WTC11 (cell line): ENCODE results near the gene DYNLRB1. TPM values are rescaled to one million over a fixed set of nuclear protein-coding genes. Genes with fewer than 3 reads are reported as not detected.

Experiments used
- ATAC-seq: fragments of 200-7000 bp; cut with Tn5 transposase; 2 replicates; pipeline ENCODE4 v1.10.0; 2021; ENCODE audit warnings: mild to moderate bottlenecking, moderate library complexity
- CTCF ChIA-PET: fragments of 300-600 bp; sonication (Branson Sonifier 250); formaldehyde crosslinking; loops from one replicate; lab custom pipeline; 2021; ENCODE audit warnings: antibody characterized with exemption; lab: Charles Lee
- POLR2A ChIA-PET: fragments of 350-600 bp; sonication (Branson Sonifier 250); formaldehyde crosslinking; loops from one replicate; lab custom pipeline; 2021; ENCODE audit warnings: antibody characterized with exemption; lab: Charles Lee
- DNase-seq: peaks from one replicate; pipeline ENCODE4 v3.0.0; 2021; ENCODE audit warnings: low spot score
- H3K27ac Mint-ChIP-seq: 2 replicates; pipeline ENCODE4 v1.8.0; 2021; ENCODE audit warnings: mixed read lengths
- H3K27me3 Mint-ChIP-seq: 2 replicates; pipeline ENCODE4 v1.8.0; 2021; ENCODE audit warnings: low read depth, mild to moderate bottlenecking, moderate library complexity, mixed read lengths
- H3K36me3 Mint-ChIP-seq: 2 replicates; pipeline ENCODE4 v1.8.0; 2021; ENCODE audit warnings: mixed read lengths
- H3K4me1 Mint-ChIP-seq: 2 replicates; pipeline ENCODE4 v1.8.0; 2022; ENCODE audit warnings: mixed read lengths
- H3K4me3 Mint-ChIP-seq: 2 replicates; pipeline ENCODE4 v1.8.0; 2021; ENCODE audit warnings: mild to moderate bottlenecking, moderate library complexity, mixed read lengths
- H3K9me3 Mint-ChIP-seq: 2 replicates; pipeline ENCODE4 v1.8.0; 2021; ENCODE audit warnings: mixed read lengths
- AFF4 ChIP-seq: sonication (generic); formaldehyde crosslinking; IDR thresholded peaks from 2 replicates; pipeline ENCODE4 v1.8.1; 2023; ENCODE audit warnings: mild to moderate bottlenecking, missing genetic modification reagents, borderline replicate concordance
- AR ChIP-seq: fragments of 250-450 bp; sonication (Bioruptor Pico); IDR thresholded peaks from 2 replicates; pipeline ENCODE4 v1.9.0; 2021; ENCODE audit warnings: mild to moderate bottlenecking
- ATF1 ChIP-seq: sonication (generic); formaldehyde crosslinking; IDR thresholded peaks from 2 replicates; pipeline ENCODE4 v1.8.1; 2023; ENCODE audit warnings: mild to moderate bottlenecking, moderate library complexity, missing genetic modification reagents
- CREM ChIP-seq: sonication (generic); formaldehyde crosslinking; IDR thresholded peaks from 2 replicates; pipeline ENCODE4 v1.8.1; 2022; ENCODE audit warnings: mild to moderate bottlenecking, missing genetic modification reagents, moderate library complexity
- E2F1 ChIP-seq: sonication (generic); formaldehyde crosslinking; IDR thresholded peaks from 2 replicates; pipeline ENCODE4 v1.8.0; 2022; ENCODE audit warnings: mild to moderate bottlenecking, missing genetic modification reagents
- GABPB1 ChIP-seq: sonication (generic); formaldehyde crosslinking; IDR thresholded peaks from 2 replicates; pipeline ENCODE4 v1.8.1; 2023; ENCODE audit warnings: mild to moderate bottlenecking, missing genetic modification reagents
- RELA ChIP-seq: sonication (generic); formaldehyde crosslinking; IDR thresholded peaks from 2 replicates; pipeline ENCODE4 v1.8.1; 2022; ENCODE audit warnings: missing genetic modification reagents, mild to moderate bottlenecking, borderline replicate concordance
- RORB ChIP-seq: fragments of 250-450 bp; sonication (Bioruptor Pico); IDR thresholded peaks from 2 replicates; pipeline ENCODE4 v1.9.0; 2021; ENCODE audit warnings: mild to moderate bottlenecking
- SMAD4 ChIP-seq: sonication (generic); formaldehyde crosslinking; IDR thresholded peaks from 2 replicates; pipeline ENCODE4 v1.8.0; 2022; ENCODE audit warnings: mild to moderate bottlenecking, missing genetic modification reagents
- SP1 ChIP-seq: sonication (generic); formaldehyde crosslinking; conservative IDR thresholded peaks from 2 replicates; pipeline ENCODE4 v1.8.1; 2022; ENCODE audit warnings: missing genetic modification reagents
- ZBTB21 ChIP-seq: sonication (generic); formaldehyde crosslinking; IDR thresholded peaks from 2 replicates; pipeline ENCODE4 v1.8.1; 2023; ENCODE audit warnings: mild to moderate bottlenecking, missing genetic modification reagents, borderline replicate concordance
- ZNF416 ChIP-seq: fragments of 250-450 bp; sonication (Bioruptor Pico); IDR thresholded peaks from 2 replicates; pipeline ENCODE4 v1.9.0; 2021; ENCODE audit warnings: mild to moderate bottlenecking, inconsistent platforms
- total RNA-seq: library from RNA; stranded (reverse); gene quantifications from 3 replicates; pipeline ENCODE4 v1.2.3, GENCODE V29; 2021
- TF ChIP-seq, protein P1 (sequence below): fragments of 200-600 bp; IDR thresholded peaks from 2 replicates; pipeline ENCODE4 v1.8.0; 2022; ENCODE audit warnings: antibody characterized with exemption
- TF ChIP-seq, protein P2 (sequence below): sonication (generic); formaldehyde crosslinking; IDR thresholded peaks from 2 replicates; pipeline ENCODE4 v1.8.0; 2023; ENCODE audit warnings: mild to moderate bottlenecking, missing genetic modification reagents
- TF ChIP-seq, protein P3 (sequence below): sonication (generic); formaldehyde crosslinking; IDR thresholded peaks from 2 replicates; pipeline ENCODE4 v1.8.0; 2023; ENCODE audit warnings: missing genetic modification reagents

Gene DYNLRB1
- total RNA-seq, 1 experiment from 2014 or later: 99.3 TPM

DNA sequence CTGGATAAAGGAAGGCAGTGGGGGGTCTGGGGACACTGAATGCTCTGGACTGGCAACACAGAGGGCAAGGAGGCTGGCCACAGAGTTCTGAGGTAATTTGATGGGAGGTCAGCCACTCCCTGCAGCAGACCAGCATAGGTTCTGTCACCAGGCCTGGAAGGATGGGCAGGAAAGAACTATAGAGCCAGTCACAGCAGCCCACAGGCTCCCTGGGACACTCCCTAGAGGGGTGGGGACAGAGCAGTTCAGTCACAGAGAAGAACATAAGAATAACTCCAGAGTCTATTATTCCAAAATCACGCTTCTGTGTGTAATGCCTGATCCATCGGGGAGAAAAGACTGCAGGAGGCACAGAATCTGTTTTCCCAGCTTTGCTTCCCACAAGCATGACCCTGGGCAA lies 19.6 kb downstream of the DYNLRB1 start:
- no peak for ATAC-seq

GRCh38 chr20:34536798-34537394 lies 20.7 kb downstream of the DYNLRB1 start:
- ATAC-seq: peak; percentile 80
- H3K4me1 Mint-ChIP-seq: no peaks in the 10 kb centered on the region
- H3K4me3 Mint-ChIP-seq: no peak overlapping the region
- CTCF ChIA-PET: interaction anchor here (0.5 to 3.2 kb wide), 23 partner anchors 13 to 346 kb away, joined by 3 to 22 read pairs (median 5); partner anchors contain the start of genes DYNLRB1, MAP1LC3A and TP53INP2
- peak; percentile 70 for DNase-seq
- 0 out of 2 replicates have a peak overlapping the region, but pooled peaks have one; percentile 36 for H3K27ac Mint-ChIP-seq
- no peaks in the 10 kb centered on the region for H3K27me3 Mint-ChIP-seq
- POLR2A ChIA-PET: no interaction called here
- peaks cover 40% of the 10 kb centered on the region for H3K36me3 Mint-ChIP-seq
- TF ChIP-seq RELA: no peak
- no peak for TF ChIP-seq ZNF416
- TF ChIP-seq SP1 (CRISPR knock-in tag): no peak
- TF ChIP-seq, protein P1, sequence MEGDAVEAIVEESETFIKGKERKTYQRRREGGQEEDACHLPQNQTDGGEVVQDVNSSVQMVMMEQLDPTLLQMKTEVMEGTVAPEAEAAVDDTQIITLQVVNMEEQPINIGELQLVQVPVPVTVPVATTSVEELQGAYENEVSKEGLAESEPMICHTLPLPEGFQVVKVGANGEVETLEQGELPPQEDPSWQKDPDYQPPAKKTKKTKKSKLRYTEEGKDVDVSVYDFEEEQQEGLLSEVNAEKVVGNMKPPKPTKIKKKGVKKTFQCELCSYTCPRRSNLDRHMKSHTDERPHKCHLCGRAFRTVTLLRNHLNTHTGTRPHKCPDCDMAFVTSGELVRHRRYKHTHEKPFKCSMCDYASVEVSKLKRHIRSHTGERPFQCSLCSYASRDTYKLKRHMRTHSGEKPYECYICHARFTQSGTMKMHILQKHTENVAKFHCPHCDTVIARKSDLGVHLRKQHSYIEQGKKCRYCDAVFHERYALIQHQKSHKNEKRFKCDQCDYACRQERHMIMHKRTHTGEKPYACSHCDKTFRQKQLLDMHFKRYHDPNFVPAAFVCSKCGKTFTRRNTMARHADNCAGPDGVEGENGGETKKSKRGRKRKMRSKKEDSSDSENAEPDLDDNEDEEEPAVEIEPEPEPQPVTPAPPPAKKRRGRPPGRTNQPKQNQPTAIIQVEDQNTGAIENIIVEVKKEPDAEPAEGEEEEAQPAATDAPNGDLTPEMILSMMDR: 0 out of 2 replicates have a peak, but pooled peaks have one; percentile 21
- TF ChIP-seq, protein P2, sequence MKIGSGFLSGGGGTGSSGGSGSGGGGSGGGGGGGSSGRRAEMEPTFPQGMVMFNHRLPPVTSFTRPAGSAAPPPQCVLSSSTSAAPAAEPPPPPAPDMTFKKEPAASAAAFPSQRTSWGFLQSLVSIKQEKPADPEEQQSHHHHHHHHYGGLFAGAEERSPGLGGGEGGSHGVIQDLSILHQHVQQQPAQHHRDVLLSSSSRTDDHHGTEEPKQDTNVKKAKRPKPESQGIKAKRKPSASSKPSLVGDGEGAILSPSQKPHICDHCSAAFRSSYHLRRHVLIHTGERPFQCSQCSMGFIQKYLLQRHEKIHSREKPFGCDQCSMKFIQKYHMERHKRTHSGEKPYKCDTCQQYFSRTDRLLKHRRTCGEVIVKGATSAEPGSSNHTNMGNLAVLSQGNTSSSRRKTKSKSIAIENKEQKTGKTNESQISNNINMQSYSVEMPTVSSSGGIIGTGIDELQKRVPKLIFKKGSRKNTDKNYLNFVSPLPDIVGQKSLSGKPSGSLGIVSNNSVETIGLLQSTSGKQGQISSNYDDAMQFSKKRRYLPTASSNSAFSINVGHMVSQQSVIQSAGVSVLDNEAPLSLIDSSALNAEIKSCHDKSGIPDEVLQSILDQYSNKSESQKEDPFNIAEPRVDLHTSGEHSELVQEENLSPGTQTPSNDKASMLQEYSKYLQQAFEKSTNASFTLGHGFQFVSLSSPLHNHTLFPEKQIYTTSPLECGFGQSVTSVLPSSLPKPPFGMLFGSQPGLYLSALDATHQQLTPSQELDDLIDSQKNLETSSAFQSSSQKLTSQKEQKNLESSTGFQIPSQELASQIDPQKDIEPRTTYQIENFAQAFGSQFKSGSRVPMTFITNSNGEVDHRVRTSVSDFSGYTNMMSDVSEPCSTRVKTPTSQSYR (CRISPR knock-in tag): no peak
- no peak for TF ChIP-seq CREM (CRISPR knock-in tag)
- TF ChIP-seq, all 79 proteins: peak for 1
- H3K9me3 Mint-ChIP-seq: no peaks in the 10 kb centered on the region

More for the DNA sequence above, 19.6 kb downstream of the DYNLRB1 start:
- DNase-seq: no peak
- H3K36me3 Mint-ChIP-seq: peaks cover 34% of the 10 kb centered on the region
- no peaks in the 10 kb centered on the region for H3K4me1 Mint-ChIP-seq
- H3K9me3 Mint-ChIP-seq: no peaks in the 10 kb centered on the region
- H3K27ac Mint-ChIP-seq: no peak overlapping the region
- H3K27me3 Mint-ChIP-seq: no peaks in the 10 kb centered on the region
- CTCF ChIA-PET: interaction anchor here (0.7 to 3.2 kb wide), 9 partner anchors 13 to 234 kb away, joined by 3 to 22 read pairs (median 9); partner anchors contain the start of genes DYNLRB1, MAP1LC3A and TP53INP2
- no peak overlapping the region for H3K4me3 Mint-ChIP-seq
- POLR2A ChIA-PET: no interaction called here
- TF ChIP-seq AFF4: no peak
- TF ChIP-seq, all 79 proteins: peak for 0

GRCh38 chr20:34537651-34538050 lies 21.4 kb downstream of the DYNLRB1 start:
- H3K27me3 Mint-ChIP-seq: no peaks in the 10 kb centered on the region
- no peaks in the 10 kb centered on the region for H3K9me3 Mint-ChIP-seq
- H3K4me3 Mint-ChIP-seq: no peak overlapping the region
- DNase-seq: no peak
- no peak for ATAC-seq
- H3K27ac Mint-ChIP-seq: no peak overlapping the region
- CTCF ChIA-PET: interaction anchor here (0.5 to 3.2 kb wide), 21 partner anchors 12 to 347 kb away, joined by 3 to 22 read pairs (median 5); partner anchors contain the start of genes DYNLRB1, MAP1LC3A and TP53INP2
- POLR2A ChIA-PET: interaction anchor here (0.9 kb wide), 1 partner anchor 22 kb away, joined by 4 read pairs; no protein-coding TSS in a partner anchor
- peaks cover 40% of the 10 kb centered on the region for H3K36me3 Mint-ChIP-seq
- no peaks in the 10 kb centered on the region for H3K4me1 Mint-ChIP-seq
- no peak for TF ChIP-seq ZBTB21 (CRISPR knock-in tag)
- no peak for TF ChIP-seq ZNF416
- TF ChIP-seq SMAD4: no peak
- TF ChIP-seq GABPB1: no peak
- TF ChIP-seq RORB: no peak
- TF ChIP-seq ATF1: no peak
- TF ChIP-seq, protein P3, sequence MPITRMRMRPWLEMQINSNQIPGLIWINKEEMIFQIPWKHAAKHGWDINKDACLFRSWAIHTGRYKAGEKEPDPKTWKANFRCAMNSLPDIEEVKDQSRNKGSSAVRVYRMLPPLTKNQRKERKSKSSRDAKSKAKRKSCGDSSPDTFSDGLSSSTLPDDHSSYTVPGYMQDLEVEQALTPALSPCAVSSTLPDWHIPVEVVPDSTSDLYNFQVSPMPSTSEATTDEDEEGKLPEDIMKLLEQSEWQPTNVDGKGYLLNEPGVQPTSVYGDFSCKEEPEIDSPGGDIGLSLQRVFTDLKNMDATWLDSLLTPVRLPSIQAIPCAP (CRISPR knock-in tag): no peak
- no peak for TF ChIP-seq AR
- no peak for TF ChIP-seq E2F1 (CRISPR knock-in tag)
